RWPE1 (cell line): ENCODE results near the gene CHST3.
A peak's percentile ranks its signal among the peaks of the same experiment; 100 is the strongest.
"Not testable (repeated sequence)": the region's sequence is repeated elsewhere in the genome, so short reads cannot be mapped to it uniquely, and the experiment has no call there.

Source experiments
- CTCF ChIA-PET: fragments of 350-600 bp; sonication (Branson Sonifier 250); formaldehyde crosslinking; extraction: SDS; loops from one replicate; lab custom pipeline; 2021; lab: Yijun Ruan, JAX
- POLR2A ChIA-PET: fragments of 400-600 bp; formaldehyde crosslinking; extraction: SDS; loops from one replicate; lab custom pipeline; 2020; ENCODE audit warnings: antibody characterized with exemption; ENCODE audit not compliant: low non-redundant PET; lab: Yijun Ruan, JAX
- DNase-seq: peaks from one replicate; pipeline ENCODE4 v3.0.0; 2012; ENCODE audit warnings: low spot score
- H3K27ac ChIP-seq: fragments of 450-650 bp; 2 replicates; pipeline ENCODE4 v1.5.1; 2017
- CTCF ChIP-seq: fragments of 450-650 bp; conservative IDR thresholded peaks from 2 replicates; pipeline ENCODE4 v1.5.1; 2017; ENCODE audit warnings: low read depth, mild to moderate bottlenecking

Gene CHST3

DNA sequence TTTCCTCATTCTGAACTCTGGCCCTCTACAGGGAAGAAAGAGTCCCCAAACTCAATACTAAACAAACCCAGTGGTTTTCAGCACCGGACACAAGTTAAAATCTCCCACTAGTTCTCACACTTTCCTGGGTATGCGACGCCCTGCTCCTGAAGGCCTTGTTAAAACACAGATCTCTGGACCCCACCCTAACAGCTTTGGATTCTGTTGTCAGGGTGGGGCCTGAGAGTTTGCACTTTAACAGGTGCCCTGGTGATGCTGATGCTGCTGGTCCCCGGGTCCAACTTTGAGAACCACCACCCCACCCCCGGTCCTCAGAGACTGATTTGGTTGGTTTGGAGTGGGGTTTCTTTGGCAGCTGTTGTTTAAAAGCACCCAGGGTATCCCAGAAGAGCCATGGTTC lies 61.6 kb downstream of the CHST3 start:
- DNase-seq, result no peak
- CTCF ChIA-PET, result interaction anchor here (0.5 to 1.1 kb wide), 3 partner anchors 23 to 130 kb away, joined by 3 to 7 read pairs (median 3); no protein-coding TSS in a partner anchor
- POLR2A ChIA-PET, result no interaction called here
- peak overlapping the region; percentile 78 for H3K27ac ChIP-seq
- no peak for TF ChIP-seq CTCF

DNA sequence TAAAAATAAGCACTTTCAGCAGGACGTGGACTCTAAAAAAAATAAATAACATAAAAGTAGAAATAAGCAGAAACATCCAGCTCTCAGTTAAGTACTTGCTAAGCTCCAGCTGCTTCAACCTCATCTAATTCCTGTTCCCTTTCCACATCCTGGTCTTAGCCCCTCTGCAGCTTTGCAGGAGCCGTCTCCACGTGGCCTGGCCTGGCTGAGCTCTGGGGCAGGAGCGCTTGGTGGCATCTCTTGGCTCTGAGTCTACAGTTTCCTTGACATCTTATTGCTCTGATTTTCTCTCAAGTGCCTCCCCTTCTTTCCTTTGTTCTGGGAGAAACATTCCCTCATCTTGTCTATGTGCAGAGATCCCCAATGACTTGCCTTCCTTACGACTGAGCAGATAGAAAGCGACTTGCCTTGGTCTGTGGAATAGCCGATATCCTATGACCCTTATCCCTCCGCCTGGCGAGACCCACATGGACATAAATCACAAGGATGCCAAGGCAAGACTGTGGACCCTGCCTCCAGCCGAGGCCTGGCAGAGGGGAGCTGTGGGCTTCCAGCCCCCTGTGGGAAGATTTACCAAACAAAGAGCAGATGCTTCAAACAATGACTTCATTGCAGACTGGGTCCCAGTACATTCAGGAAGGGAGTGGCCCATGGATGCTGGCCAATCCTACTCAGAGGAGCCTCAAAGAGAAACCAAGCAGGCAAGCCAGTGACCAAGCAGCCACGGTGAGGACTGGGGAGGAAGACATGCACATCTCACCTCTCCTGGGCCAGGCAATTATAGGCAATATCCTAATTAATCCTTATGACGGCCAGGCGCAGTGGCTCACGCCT lies 62.3 kb downstream of the CHST3 start:
- POLR2A ChIA-PET, result no interaction called here
- no peak for TF ChIP-seq CTCF
- peak; percentile 51 for DNase-seq
- CTCF ChIA-PET, result interaction anchor here (1.1 kb wide), 1 partner anchor 22 kb away, joined by 7 read pairs; no protein-coding TSS in a partner anchor
- peak overlapping the region; percentile 78 for H3K27ac ChIP-seq

- peak; percentile 42 for DNase-seq
- H3K27ac ChIP-seq, result peak overlapping the region; percentile 78
- TF ChIP-seq CTCF, result no peak
- ChIA-PET CTCF (no interaction called here), POLR2A (no interaction called here)
Measured at GRCh38 chr10:72027498-72027897, 63.3 kb downstream of the CHST3 start.

GRCh38 chr10:72029414-72029813 lies 65.2 kb downstream of the CHST3 start:
- no peak for TF ChIP-seq CTCF
- ChIA-PET POLR2A (no interaction called here), CTCF (no interaction called here)
- H3K27ac ChIP-seq, result no peak overlapping the region
- DNase-seq, result no peak

DNA sequence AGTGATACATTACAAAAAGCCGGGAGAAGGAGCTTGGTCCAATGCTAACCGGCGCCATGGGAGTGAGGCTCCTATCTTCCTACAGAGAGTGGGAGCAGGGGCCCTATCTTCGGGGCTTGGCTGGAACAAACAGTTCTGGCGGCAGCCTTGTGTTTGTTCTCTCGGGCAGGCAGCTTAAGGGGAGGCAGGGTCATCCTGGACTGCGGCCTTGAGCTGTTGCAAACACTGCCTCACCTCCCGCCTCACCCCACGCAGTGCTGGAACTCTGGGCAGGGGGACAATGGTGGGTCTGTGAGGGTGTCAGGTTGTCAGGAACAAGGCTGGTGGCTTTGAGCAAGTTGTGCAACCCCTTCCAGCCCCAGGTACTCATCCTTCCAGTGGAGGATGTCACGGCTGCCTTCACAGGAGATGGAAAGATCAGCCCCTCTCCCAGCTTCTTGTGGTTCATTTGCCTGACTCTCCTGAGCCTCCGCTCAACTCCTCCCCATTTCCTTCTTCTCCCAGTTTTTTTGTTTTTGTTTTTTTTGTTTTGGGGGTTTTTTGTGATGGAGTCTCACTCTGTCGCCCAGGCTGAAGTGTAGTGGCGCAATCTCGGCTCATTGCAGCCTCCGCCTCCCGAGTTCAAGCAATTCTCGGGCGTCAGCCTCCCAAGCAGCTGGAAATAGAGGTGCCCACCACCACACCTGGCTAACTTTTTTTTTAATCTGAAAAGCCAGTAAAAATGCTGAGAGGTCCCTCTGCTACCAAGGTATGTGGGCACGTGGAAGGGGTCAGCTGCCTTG lies 66.8 kb downstream of the CHST3 start:
- no peak for DNase-seq
- POLR2A ChIA-PET, result no interaction called here
- CTCF ChIA-PET, result interaction anchor here (0.6 to 1.0 kb wide), 3 partner anchors 32 to 229 kb away, joined by 3 to 5 read pairs (median 5); no protein-coding TSS in a partner anchor
- H3K27ac ChIP-seq, result no peak overlapping the region
- no peak for TF ChIP-seq CTCF

DNA sequence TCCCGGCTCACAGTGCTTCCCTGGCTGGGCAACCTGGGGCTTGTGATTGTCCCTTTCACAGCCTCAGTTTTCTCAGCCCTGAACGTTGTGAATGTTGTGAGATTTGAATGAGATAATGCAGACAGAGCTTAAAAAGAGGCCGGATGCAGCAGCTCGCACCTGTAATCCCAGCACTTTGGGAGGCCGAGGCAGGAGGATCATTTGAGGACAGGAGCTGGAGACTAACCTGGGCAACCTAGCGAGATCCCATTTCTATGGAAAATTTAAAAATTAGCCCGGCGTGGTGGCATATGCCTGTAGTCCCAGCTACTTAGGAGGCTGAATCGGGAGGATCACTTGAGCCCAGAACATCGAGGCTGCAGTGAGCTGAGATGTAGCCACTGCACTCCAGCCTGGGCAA lies 67.5 kb downstream of the CHST3 start:
- POLR2A ChIA-PET, result no interaction called here
- H3K27ac ChIP-seq, result no peak overlapping the region
- CTCF ChIA-PET, result interaction anchor here (0.6 to 1.0 kb wide), 2 partner anchors 33 to 135 kb away, joined by 5 read pairs; no protein-coding TSS in a partner anchor
- no peak for TF ChIP-seq CTCF
- no peak for DNase-seq

DNA sequence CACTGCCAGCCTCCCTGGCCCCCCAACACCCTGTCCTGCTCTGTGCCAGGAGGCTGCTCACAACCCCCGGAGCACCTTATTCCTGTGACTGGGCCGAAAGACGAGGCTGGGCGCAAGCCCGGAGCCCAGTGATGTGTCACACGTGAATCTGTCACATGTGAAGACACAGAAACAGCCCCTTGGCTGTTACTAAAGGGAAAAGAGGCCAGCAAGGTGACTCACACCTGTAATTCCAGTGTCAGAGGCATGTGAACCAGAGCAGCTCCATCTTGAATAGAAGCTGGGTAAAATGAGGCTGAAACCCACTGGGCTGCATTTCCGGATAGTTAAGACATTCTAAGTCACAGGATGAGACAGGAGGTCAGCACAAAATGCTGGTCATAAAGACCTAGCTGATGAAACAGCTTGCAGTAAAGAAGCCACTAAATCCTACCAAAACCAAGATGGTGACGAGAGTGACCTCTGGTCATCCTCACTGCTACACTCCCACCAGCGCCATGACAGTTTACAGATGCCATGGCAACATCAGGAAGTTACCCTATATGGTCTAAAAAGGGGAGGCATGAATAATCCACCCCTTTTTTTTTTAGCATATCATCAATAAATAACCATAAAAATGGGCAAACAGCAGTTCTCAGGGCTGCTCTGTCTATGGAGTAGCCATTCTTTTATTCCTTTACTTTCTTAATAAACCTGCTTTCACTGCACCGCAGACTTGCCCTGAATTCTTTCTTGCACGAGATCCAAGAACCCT lies 68.4 kb downstream of the CHST3 start:
- DNase-seq, POLR2A ChIA-PET, H3K27ac ChIP-seq: not testable (repeated sequence)
- CTCF ChIA-PET, result interaction anchor here (0.6 kb wide), 1 partner anchor 843 kb away, joined by 3 read pairs; no protein-coding TSS in a partner anchor
